Measurements from ENCODE around the gene GLIS1.

DNA sequence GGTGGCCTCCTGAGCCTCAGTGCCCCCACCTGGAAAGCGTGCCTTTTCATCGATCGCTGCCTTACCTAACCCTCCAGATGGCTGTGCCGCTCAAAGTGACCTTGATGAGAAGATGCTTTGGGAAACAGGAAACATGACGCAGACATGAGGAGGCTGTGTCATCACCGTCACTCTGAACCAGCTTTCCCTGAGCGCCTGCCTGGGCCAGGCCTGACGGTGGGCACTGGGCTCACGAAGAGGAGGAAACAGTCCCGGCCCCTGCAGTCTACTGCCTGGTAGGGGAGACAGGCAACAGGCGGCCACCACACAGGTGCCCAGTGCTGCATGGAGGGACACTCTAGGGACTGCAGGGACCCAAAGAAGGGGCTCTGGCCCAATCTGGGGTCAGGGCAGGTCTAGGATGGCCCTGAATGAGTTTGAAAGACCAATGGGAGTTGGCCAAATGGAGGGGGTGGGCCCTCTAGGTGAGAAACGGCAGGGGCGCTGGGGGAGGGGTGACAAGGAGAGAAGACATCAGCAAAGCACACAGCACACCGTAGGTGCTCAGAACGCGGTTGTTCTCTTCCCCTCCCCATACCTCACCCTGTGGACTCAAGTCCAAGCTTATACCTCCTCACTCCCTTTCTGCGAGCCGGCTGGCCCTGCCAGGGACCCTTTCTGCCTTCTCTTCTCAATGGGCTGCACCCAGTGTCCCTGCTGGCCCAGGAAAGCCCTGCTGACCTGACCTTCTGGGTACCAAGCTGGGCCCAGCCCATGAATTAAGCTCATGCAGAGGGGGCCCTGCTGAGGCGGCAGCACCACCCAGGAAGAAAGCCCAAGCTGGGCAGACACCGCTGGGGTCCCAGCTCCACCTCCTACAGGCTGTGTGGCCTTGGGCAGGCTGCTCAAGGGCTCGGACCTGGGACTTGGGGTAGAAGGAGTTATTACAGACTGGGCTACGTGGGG, 44.9 kb downstream of the GLIS1 start:
- TF ChIP-seq GATA3 (IDR thresholded peaks at IDR 0.05; ENCODE audit: low read depth, low read length): no peak
- no peak for TF ChIP-seq GATA2 (IDR thresholded peaks at IDR 0.05; ENCODE audit: low read depth, low read length)

Data from SH-SY5Y (cell line).